ENCODE data around the gene ZMYND8. TPM values are rescaled to one million over a fixed set of nuclear protein-coding genes. Genes with fewer than 3 reads are reported as not detected.

The ZMYND8 gene
- total and polyA plus RNA-seq, 2 experiments from 2014 or later, result 10.2 to 12.4 TPM

DNA sequence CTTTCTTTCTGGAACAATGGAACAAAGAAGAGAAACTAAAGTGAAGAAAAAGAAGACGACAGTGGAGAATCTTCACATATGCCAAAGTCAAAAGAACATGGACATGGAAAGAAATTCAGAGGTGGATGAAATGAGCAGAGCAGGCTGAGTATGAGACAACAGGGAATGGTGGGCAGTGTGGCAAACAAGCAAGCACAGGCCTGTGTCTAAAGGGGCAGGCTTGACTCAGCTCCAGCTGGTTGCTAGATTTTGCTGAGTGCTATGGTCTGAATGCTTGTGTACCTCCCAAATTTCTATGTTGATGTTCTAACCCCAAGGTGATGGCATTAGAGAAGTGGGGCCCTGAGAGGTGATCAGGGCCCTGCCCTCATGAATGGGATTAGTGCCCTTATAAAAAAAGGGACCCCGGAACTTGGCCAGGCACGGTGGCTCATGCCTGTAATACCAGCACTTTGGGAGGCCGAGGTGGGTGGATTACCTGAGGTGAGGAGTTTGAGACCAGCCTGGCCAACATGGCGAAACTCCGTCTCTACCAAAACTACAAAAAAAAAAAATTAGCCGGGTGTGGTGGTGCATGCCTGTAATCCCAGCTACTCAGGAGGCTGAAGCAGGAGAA lies 49.6 kb downstream of the ZMYND8 start:
- TF ChIP-seq EZH2phosphoT487 (IDR thresholded peaks at IDR 0.05; ENCODE audit: insufficient read depth, low read depth) (no peak), EZH2 (IDR thresholded peaks at IDR 0.05; ENCODE audit: insufficient read depth, poor library complexity, severe bottlenecking) (no peak)
- H3K27ac ChIP-seq, result no peak overlapping the region
- no peaks in the 10 kb centered on the region for H4K20me1 ChIP-seq (ENCODE audit: insufficient read depth)
- H3K9me2 ChIP-seq (ENCODE audit: insufficient read depth), result no peaks in the 10 kb centered on the region
- no peak overlapping the region for H2AFZ ChIP-seq
- no peak overlapping the region for H3K4me2 ChIP-seq (ENCODE audit: unreplicated experiment)
- H3K79me2 ChIP-seq (ENCODE audit: insufficient read depth), result peaks cover 100% of the 10 kb centered on the region
- 90 to 91% methylated on average over 7 of the region's 7 CpGs for WGBS, 2 experiments (ENCODE audit: low coverage in 1 of 2, low lambda C conversion rate in 2 of 2, missing lambda C conversion rate in 2 of 2)
- no peaks in the 10 kb centered on the region for H3K27me3 ChIP-seq (replicated peaks; ENCODE audit: insufficient read depth)
- H3K9me3 ChIP-seq (ENCODE audit: low read depth), result no peaks in the 10 kb centered on the region
- H3K4me3 ChIP-seq, result no peak overlapping the region
- DNase-seq, result no peak
- no peaks in the 10 kb centered on the region for H3F3A ChIP-seq (ENCODE audit: insufficient read depth)
- H3K4me1 ChIP-seq (ENCODE audit: insufficient read depth), result no peaks in the 10 kb centered on the region
- in situ Hi-C loops (cut with MboI), result no loop called here
- H3K9ac ChIP-seq, result no peak overlapping the region
- H3K36me3 ChIP-seq (ENCODE audit: low read depth), result peaks cover 23% of the 10 kb centered on the region; the same call in 1 of the 2 replicates

DNA sequence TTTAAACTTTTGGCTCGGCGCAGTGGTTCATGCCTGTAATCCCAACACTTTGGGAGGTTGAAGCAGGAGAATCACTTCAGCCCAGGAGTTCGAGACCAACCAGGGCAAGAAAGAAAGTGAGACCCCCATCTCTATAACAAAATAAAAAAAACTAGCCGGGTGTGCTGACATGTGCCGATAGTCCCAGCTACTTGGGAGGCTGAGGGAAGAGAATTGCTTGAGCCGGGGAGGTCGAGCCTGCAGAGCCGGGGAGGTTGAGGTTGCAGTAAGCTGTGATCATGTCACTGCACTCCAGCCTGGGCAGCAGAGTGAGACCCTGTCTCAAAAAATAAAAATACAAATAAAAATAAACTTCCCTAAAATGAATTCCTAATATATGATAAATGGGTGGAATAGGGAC lies 50.4 kb downstream of the ZMYND8 start:
- no peaks in the 10 kb centered on the region for H3F3A ChIP-seq (ENCODE audit: insufficient read depth)
- no peak overlapping the region for H3K4me2 ChIP-seq (ENCODE audit: unreplicated experiment)
- H3K79me2 ChIP-seq (ENCODE audit: insufficient read depth), result peaks cover 100% of the 10 kb centered on the region
- H2AFZ ChIP-seq, result no peak overlapping the region
- no peaks in the 10 kb centered on the region for H3K27me3 ChIP-seq (replicated peaks; ENCODE audit: insufficient read depth)
- H3K9me2 ChIP-seq (ENCODE audit: insufficient read depth), result no peaks in the 10 kb centered on the region
- H3K36me3 ChIP-seq (ENCODE audit: low read depth), result peaks cover 30% of the 10 kb centered on the region; the same call in 1 of the 2 replicates
- H3K9ac ChIP-seq, result no peak overlapping the region
- WGBS, 2 experiments (ENCODE audit: low coverage in 1 of 2, low lambda C conversion rate in 2 of 2, missing lambda C conversion rate in 2 of 2), result 98 to 99% methylated on average over 8 of the region's 8 CpGs
- no peak for TF ChIP-seq EZH2 (IDR thresholded peaks at IDR 0.05; ENCODE audit: insufficient read depth, poor library complexity, severe bottlenecking)
- TF ChIP-seq EZH2phosphoT487 (IDR thresholded peaks at IDR 0.05; ENCODE audit: insufficient read depth, low read depth), result no peak
- H3K9me3 ChIP-seq (ENCODE audit: low read depth), result no peaks in the 10 kb centered on the region
- no peaks in the 10 kb centered on the region for H4K20me1 ChIP-seq (ENCODE audit: insufficient read depth)
- no peaks in the 10 kb centered on the region for H3K4me1 ChIP-seq (ENCODE audit: insufficient read depth)
- H3K4me3 ChIP-seq, result no peak overlapping the region
- no peak for DNase-seq
- no peak overlapping the region for H3K27ac ChIP-seq
- in situ Hi-C loops (cut with MboI), result no loop called here

DNA sequence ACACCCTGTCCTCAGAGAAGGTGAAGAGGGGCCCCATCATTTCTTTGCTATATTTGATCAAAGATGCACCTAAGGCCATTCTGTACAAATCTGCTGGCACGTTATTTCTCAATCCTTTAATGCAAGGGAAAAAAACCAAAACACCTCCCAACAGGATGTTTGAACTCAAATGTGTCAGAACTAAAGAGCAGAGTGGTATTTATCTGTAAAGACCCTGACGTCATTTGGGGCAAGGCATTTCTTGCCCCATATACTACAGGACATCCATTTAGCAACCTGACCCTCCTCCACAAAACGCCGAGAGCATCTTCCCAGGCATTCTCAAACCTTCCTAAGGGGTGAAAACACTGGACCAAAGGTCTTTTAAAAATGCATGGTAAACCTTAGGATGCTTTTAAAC lies 50.8 kb downstream of the ZMYND8 start:
- H3K27ac ChIP-seq, result no peak overlapping the region
- in situ Hi-C loops (cut with MboI), result no loop called here

DNA sequence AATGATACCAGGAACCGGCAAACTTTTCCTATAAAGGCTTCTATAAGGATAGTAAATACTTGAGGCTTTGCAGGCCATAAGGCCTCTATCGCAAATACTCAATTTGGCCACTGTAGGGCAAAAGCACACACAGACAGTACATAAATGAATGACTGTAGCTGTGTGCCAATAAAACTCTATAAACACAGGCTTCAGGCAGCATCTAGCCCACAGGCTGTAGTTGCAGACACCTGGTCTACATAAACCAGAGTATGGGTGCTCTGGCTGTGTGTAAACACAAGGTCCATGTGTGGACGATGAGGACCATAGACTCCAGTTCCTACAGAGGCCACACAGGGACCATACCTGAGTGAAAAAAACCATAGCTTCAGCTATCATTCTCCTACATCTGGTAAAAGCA lies 52.2 kb downstream of the ZMYND8 start:
- H3K4me1 ChIP-seq (ENCODE audit: insufficient read depth), result peaks cover 8% of the 10 kb centered on the region; the same call in 1 of the 2 replicates
- H3K9me3 ChIP-seq (ENCODE audit: low read depth), result no peaks in the 10 kb centered on the region
- no peak overlapping the region for H3K27ac ChIP-seq
- no peaks in the 10 kb centered on the region for H3K9me2 ChIP-seq (ENCODE audit: insufficient read depth)
- H3K27me3 ChIP-seq (replicated peaks; ENCODE audit: insufficient read depth), result no peaks in the 10 kb centered on the region
- TF ChIP-seq EZH2 (IDR thresholded peaks at IDR 0.05; ENCODE audit: insufficient read depth, poor library complexity, severe bottlenecking) (no peak), EZH2phosphoT487 (IDR thresholded peaks at IDR 0.05; ENCODE audit: insufficient read depth, low read depth) (no peak)
- 81 to 94% methylated on average over 3 of the region's 3 CpGs for WGBS, 2 experiments (ENCODE audit: low coverage in 1 of 2, low lambda C conversion rate in 2 of 2, missing lambda C conversion rate in 2 of 2)
- peak; percentile 17 for DNase-seq
- H3K9ac ChIP-seq, result peak overlapping the region; percentile 15; the same call in 1 of the 2 replicates
- H4K20me1 ChIP-seq (ENCODE audit: insufficient read depth), result no peaks in the 10 kb centered on the region
- no peak overlapping the region for H3K4me2 ChIP-seq (ENCODE audit: unreplicated experiment)
- H3K79me2 ChIP-seq (ENCODE audit: insufficient read depth), result peaks cover 99% of the 10 kb centered on the region
- H3K4me3 ChIP-seq, result no peak overlapping the region
- no peaks in the 10 kb centered on the region for H3F3A ChIP-seq (ENCODE audit: insufficient read depth)
- in situ Hi-C loops (cut with MboI), result no loop called here
- peaks cover 30% of the 10 kb centered on the region; the same call in 1 of the 2 replicates for H3K36me3 ChIP-seq (ENCODE audit: low read depth)
- no peak overlapping the region for H2AFZ ChIP-seq

More for the DNA sequence above, 50.8 kb downstream of the ZMYND8 start:
- H3K4me2 ChIP-seq (ENCODE audit: unreplicated experiment), result no peak overlapping the region
- H3K27me3 ChIP-seq (replicated peaks; ENCODE audit: insufficient read depth), result no peaks in the 10 kb centered on the region
- no peaks in the 10 kb centered on the region for H3F3A ChIP-seq (ENCODE audit: insufficient read depth)
- TF ChIP-seq EZH2 (IDR thresholded peaks at IDR 0.05; ENCODE audit: insufficient read depth, poor library complexity, severe bottlenecking) (no peak), EZH2phosphoT487 (IDR thresholded peaks at IDR 0.05; ENCODE audit: insufficient read depth, low read depth) (no peak)
- H3K4me3 ChIP-seq, result no peak overlapping the region
- H3K79me2 ChIP-seq (ENCODE audit: insufficient read depth), result peaks cover 100% of the 10 kb centered on the region
- no peaks in the 10 kb centered on the region for H3K4me1 ChIP-seq (ENCODE audit: insufficient read depth)
- no peaks in the 10 kb centered on the region for H4K20me1 ChIP-seq (ENCODE audit: insufficient read depth)
- no peaks in the 10 kb centered on the region for H3K9me3 ChIP-seq (ENCODE audit: low read depth)
- no peaks in the 10 kb centered on the region for H3K9me2 ChIP-seq (ENCODE audit: insufficient read depth)
- H3K9ac ChIP-seq, result no peak overlapping the region
- H3K36me3 ChIP-seq (ENCODE audit: low read depth), result peaks cover 30% of the 10 kb centered on the region; the same call in 1 of the 2 replicates
- 95 to 98% methylated on average over 4 of the region's 4 CpGs for WGBS, 2 experiments (ENCODE audit: low coverage in 1 of 2, low lambda C conversion rate in 2 of 2, missing lambda C conversion rate in 2 of 2)
- no peak overlapping the region for H2AFZ ChIP-seq
- no peak for DNase-seq

All from GM23248 (cell line).